Coronary artery (tissue), 2 donors: ENCODE data around the gene CCDC88B.

Experiments
- DNase-seq: peaks from one replicate; pipeline ENCODE4 v3.0.0-alpha.2; 2017; ENCODE audit warnings: low spot score
- H3K27ac ChIP-seq, 2 donors: fragments of 200-600 bp; sonication (generic); one replicate each; pipeline ENCODE4 v1.5.1; 2016 to 2019
- H3K4me3 ChIP-seq: fragments of 200-600 bp; sonication (generic); 2 replicates; pipeline ENCODE4 v1.5.1; 2016; ENCODE audit warnings: mild to moderate bottlenecking, moderate library complexity
- TF ChIP-seq, protein P1 (sequence below): fragments of 200-600 bp; sonication (generic); IDR thresholded peaks from one replicate; pipeline ENCODE4 v1.5.1; 2019; ENCODE audit warnings: antibody characterized with exemption

Gene CCDC88B

GRCh38 chr11:64356498-64357411, 16.8 kb downstream of the CCDC88B start:
- peak; percentile 69 for DNase-seq
- H3K4me3 ChIP-seq: no peak overlapping the region
- peak overlapping the region in 1 of 2 donors; percentile 91 for H3K27ac ChIP-seq
- TF ChIP-seq, protein P1, sequence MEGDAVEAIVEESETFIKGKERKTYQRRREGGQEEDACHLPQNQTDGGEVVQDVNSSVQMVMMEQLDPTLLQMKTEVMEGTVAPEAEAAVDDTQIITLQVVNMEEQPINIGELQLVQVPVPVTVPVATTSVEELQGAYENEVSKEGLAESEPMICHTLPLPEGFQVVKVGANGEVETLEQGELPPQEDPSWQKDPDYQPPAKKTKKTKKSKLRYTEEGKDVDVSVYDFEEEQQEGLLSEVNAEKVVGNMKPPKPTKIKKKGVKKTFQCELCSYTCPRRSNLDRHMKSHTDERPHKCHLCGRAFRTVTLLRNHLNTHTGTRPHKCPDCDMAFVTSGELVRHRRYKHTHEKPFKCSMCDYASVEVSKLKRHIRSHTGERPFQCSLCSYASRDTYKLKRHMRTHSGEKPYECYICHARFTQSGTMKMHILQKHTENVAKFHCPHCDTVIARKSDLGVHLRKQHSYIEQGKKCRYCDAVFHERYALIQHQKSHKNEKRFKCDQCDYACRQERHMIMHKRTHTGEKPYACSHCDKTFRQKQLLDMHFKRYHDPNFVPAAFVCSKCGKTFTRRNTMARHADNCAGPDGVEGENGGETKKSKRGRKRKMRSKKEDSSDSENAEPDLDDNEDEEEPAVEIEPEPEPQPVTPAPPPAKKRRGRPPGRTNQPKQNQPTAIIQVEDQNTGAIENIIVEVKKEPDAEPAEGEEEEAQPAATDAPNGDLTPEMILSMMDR: no peak

DNA sequence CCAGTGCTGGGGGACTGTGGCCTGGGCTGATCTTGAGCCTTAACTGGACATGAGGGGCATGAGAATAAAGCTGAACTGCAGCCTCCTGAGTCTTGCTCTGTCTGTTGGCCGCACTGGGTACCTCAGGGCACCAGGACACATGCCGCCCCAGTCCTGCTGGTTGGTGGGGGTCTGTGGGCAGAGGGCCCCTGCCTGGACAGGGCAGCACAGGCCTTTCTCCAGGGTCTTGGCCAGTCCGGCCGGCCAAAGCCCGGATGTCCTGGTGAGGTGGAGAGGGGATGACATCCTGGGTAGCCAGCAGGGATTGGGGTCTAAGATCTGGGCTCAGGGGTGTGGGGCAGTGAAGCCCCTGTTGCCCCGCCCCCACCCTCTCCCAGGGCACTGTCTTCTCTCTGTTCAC, 17.4 kb downstream of the CCDC88B start:
- H3K27ac ChIP-seq: peak overlapping the region; percentile 78 to 91
- DNase-seq: peak; percentile 74
- TF ChIP-seq, protein P1: no peak
- H3K4me3 ChIP-seq: no peak overlapping the region

DNA sequence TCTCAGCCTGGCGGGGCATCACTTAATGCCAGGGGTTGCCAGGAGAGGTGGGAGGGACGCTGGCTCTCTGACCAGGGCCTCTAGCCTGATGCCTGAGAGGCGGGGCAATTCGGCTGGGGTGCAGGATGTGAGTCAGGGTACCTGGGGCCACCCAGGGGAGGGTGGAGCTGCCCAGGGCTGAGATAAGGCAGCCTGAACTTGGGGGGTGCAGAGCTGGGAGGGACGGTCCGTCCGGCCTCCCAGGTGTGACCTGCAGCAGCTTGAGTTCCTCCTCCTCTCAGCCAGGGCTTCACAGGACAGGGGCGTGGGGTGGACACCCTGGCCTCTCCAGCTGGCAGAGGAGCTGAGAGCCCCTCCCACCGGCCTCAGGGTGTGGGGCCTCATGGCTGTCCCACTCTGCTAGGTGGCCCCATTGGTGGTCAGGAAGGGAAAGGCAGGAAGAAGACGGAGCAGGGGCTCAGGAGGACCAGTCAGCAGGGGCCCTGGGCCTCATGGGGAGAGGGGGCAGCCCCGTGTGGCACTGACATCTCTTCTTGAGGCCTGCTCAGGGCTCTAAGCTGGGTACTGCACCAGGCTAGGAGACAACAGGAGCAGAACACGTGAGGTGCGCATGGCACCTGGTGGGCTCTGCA, 18.0 kb downstream of the CCDC88B start:
- peak overlapping the region; percentile 78 to 91 for H3K27ac ChIP-seq
- peak overlapping the region; percentile 89 for H3K4me3 ChIP-seq
- peak; percentile 74 for DNase-seq
- TF ChIP-seq, protein P1: no peak

DNA sequence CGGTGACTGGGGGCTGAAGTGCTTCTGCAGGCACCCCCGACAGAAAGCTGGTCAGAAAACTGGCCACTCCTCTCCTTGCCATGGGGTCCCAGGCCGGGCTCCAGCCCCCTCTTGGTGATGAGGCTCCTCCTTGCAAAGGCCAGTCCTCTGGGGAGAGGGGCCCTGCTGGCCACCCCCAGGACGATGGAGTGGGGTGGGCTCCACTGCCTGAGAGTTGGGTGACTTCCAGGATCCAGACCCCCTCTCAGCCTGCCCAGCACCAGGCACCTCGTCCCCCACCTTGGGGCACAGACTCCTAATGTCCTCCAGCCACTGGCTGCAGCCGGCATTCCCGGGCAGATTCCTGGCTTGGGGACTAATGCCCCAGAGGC, 18.5 kb downstream of the CCDC88B start:
- Histone ChIP-seq H3K4me3 (peak overlapping the region; percentile 89), H3K27ac (peak overlapping the region; percentile 78 to 91)
- TF ChIP-seq, protein P1: no peak
- DNase-seq: no peak

DNA sequence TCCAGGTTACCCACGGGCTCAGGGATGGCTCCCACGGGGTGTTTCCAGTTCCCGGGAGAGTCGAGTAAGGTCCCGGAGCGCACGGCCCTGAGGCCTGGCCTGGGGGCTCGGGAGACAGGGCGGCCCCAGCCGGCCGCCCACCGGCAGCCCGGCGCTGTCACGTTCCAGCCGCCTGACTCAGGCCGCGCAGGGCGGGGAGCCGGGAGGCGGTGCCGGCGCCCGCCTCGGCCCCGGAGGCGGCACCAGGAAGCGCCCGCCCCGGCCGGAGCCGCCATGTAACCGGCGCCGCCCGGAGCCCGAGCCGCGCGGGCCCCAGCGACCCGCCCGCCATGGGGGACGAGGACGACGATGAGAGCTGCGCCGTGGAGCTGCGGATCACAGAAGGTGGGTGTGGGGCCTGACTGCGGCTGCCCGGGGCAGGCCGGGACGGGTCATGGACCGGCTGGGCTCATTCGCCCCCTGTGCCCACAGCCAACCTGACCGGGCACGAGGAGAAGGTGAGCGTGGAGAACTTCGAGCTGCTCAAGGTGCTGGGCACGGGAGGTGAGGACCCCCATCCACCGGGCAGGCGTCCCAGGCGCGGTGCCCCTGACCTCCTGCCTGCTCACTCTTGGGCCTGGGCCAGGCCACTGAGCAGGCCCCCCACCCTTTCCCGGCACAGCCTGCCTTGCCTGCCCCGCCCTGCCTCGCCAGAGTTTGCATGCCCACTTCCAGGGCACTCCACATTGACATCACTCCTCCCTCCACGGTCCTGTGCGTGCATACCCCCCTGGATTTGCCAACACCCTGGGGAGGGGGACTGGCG, 19.1 kb downstream of the CCDC88B start, which contains the start of gene RPS6KA4:
Gene RPS6KA4, plus strand, starts transcription at position 256 of the 805 bp plus-strand sequence. Its CDS starts 74 bp downstream, at position 330.
- peak within 1 kb of the TSS; percentile 78 to 91 for H3K27ac ChIP-seq
- peak; percentile 83 for DNase-seq
- TF ChIP-seq, protein P1: no peak
- H3K4me3 ChIP-seq: peak within 1 kb of the TSS; percentile 89

DNA sequence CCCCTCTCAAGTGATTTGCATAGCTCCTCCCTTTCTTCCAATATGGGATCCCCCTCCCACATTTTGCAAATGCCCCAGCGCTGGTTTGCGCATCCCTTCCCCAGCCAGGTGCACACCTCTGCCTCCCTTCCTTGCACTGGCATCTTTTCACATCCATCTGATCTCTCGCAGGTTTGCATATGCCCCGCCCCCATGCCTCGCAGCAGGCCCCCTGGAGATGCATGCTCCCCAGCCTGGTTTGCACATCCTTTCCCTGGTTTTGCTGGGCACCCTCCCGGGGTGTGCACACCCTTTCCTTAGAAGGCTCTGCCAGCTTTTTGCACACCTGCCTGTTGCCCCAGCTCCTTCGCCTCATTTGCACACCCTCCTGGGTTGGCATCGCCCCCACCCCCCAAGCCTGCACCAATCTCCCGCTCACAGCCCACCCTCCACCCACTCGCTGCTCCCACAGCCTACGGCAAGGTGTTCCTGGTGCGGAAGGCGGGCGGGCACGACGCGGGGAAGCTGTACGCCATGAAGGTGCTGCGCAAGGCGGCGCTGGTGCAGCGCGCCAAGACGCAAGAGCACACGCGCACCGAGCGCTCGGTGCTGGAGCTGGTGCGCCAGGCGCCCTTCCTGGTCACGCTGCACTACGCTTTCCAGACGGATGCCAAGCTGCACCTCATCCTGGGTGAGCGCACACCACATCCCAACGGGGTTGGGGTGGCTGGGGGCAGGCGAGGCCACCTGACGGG, 19.9 kb downstream of the CCDC88B start:
- no peak for DNase-seq

More for the DNA sequence above, 19.9 kb downstream of the CCDC88B start:
- Histone ChIP-seq H3K4me3 (peak overlapping the region; percentile 89), H3K27ac (peak overlapping the region in 1 of 2 donors; percentile 91)
- TF ChIP-seq, protein P1: no peak
